NCI-H1092 (cell line): ENCODE data around the gene FGF10.

Source experiments
- DNase-seq: peaks from one replicate; lab custom pipeline; 2025; lab: John Stamatoyannopoulos, UW

The FGF10 gene

GRCh38 chr5:44257653-44258365, 131.4 kb downstream of the FGF10 start:
- DNase-seq, result no peak

- no peak for DNase-seq
Measured at GRCh38 chr5:44257221-44257620, 132.0 kb downstream of the FGF10 start.
